ENCODE data around the gene LSR. TPM values are rescaled to one million over a fixed set of nuclear protein-coding genes. Genes with fewer than 3 reads are reported as not detected.

LSR gene
- polyA plus RNA-seq, 4 donors = 7.9 to 66.3 (median 47.9) TPM

DNA sequence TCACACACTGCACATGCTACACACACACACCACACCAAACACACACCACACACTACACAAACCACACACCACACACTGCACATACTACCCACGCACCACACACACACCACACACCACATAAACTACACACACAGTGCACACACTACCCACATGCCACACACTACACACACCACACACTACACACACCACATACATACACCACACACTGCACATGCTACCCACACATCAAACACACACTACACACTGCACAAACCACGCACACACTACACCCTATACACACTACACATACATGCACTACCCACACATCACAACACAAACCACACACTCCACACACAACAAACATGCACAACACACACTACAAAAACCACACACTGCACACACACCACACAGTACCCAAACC lies 49.1 kb downstream of the LSR start:
- DNase-seq (ENCODE audit: low read depth in 4 of 4, low spot score in 3 of 4) = no peak

GRCh38 chr19:35298561-35298972 lies 49.8 kb downstream of the LSR start:
- DNase-seq (ENCODE audit: low read depth in 4 of 4, low spot score in 3 of 4) = no peak

GRCh38 chr19:35299523-35300338 lies 50.9 kb downstream of the LSR start:
- DNase-seq (ENCODE audit: low read depth in 4 of 4, low spot score in 3 of 4) = no peak

DNA sequence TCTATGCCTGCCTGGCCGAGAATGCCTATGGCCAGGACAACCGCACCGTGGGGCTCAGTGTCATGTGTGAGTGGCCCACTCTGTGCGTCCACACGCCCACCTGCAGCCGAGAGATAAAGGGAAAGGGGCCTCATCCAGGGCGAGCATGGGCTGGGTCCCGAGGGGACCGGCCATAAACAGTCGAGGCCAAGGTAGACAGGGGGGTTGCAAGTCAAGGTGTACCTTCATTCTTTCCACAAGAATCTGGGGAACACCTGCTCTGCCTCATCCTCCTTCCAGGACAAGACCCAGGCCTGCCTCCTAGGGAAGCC lies 51.5 kb downstream of the LSR start:
- DNase-seq (ENCODE audit: low read depth in 4 of 4, low spot score in 3 of 4) = no peak

DNA sequence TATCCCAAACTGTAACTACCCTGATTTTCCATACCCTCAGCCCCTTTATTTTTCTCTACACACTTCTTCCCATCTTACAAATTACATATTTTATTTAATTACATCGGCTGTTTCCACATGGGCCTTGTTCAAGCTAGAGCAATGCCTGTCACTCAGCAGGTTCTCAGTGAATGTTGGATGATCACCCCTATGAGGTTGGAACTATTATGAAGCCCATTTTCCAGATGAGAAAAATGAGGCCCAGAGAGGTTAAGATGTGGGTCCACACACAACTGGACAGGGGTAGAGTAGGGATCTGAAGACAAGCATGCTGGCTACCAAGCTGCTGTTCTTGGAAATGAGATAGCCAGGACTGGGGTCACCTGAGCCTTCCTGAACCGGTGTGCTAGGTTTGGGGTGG lies 53.2 kb downstream of the LSR start:
- DNase-seq (ENCODE audit: low read depth in 4 of 4, low spot score in 3 of 4) = no peak

DNA sequence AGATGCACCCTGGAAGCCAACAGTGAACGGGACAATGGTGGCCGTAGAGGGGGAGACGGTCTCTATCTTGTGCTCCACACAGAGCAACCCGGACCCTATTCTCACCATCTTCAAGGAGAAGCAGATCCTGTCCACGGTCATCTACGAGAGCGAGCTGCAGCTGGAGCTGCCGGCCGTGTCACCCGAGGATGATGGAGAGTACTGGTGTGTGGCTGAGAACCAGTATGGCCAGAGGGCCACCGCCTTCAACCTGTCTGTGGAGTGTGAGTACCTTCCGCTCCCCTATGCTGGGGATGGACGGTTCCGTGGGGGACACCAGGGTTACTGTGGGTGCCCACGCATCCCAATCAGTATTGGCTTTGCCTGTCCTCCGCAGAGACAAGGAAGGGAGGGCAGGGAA lies 53.6 kb downstream of the LSR start:
- DNase-seq (ENCODE audit: low read depth in 4 of 4, low spot score in 3 of 4) = no peak

DNA sequence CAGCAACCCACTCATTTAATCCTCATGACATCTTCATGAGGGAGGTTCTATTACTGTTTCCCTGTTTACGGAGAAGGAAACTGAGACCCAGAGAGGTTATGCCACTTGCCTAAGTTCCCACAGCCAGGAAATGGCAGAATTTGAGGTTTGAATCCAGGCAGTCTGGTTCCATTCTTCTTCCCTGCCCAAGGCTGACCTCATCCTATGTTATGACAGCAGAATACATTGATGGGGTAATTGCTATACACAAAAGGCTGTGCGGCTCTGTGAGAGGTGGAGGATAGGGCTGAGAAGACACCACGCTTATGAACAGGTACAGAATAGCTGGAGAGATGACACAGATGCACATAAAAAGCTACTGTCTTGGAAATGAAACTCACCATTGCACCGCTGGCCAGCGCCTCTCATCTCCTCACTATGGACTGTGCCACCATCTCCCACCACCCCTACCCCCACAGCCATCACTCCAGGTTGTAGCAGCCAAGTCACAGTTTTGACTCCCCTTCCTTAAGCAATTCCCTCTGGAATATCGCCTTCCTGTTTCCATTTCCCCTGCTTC lies 54.6 kb downstream of the LSR start:
- no peak for DNase-seq (ENCODE audit: low read depth in 4 of 4, low spot score in 3 of 4)

DNA sequence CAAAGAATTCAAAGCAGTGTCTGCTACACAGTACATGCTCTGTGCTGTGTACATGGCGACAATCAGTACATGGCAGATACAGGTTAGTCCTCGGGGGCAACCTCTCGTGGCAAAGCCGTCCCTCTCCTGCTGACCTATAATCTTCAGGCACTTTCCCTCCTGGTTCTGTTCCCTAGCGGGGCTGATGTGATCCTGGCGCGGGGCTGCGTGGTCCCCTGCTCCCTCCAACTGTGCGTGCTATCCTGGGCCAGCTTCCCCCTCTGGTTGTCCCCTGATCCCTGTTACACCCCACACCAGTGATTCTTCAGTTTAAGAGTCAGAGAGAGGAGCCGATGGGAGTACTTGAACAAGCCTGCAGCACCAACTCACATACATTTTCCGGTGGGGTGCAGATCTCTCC lies 55.2 kb downstream of the LSR start:
- DNase-seq (ENCODE audit: low read depth in 4 of 4, low spot score in 3 of 4) = no peak

DNA sequence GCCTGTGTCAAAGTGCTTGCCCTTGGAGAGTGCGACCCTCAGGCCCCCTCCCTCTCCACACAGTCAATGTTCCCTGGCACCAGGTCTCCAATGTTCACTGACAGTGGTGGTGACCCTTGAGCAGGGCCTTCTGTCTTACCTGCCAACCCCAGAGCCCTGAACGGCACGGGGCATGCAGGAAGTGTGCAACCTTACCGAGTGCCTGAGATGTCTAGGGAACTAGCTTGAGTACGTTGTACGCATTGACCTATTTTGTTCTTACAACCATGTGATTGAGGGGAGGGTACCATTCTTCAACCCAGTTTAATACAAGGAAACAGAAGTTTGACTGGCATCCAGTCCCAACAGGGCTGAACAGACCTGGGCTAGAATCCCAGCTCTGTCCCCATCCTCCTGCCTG lies 56.4 kb downstream of the LSR start:
- no peak for DNase-seq (ENCODE audit: low read depth in 4 of 4, low spot score in 3 of 4)

DNA sequence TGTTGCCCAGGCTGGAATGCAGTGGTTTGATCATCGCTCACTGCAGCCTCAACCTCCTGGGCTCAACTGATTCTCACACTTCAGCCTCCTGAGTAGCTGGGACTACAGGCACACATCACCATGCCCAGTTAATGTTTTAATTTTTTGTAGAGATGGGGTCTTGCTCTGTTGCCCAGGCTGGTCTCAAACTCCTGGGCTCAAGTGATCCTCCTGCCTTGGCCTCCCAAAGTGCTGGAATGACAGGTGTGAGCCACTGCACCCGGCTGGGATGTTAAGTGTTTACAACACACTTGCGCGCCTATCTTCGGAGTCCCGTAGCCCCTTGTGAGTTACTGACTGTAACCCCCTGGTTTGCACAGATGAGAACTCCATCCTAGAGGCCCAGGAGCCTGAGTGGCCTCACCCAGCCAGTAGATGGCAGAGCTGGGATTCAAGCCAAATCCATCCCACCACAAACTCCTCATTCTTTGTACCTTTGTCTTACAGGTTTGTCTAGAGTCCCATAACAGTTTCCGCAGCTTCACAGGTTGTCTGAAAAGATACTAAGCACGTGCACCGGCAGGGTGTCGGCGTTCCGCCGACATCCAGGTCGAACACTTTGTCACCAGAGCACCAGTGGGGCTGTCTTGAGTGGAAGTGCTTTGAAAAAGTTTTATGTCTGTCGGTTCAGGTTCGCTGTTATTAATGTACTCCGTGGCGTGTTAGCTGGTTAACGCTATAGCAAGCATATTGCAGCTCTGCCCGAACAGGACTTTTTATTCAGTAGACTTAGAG lies 57.9 kb downstream of the LSR start:
- no peak for DNase-seq (ENCODE audit: low read depth in 4 of 4, low spot score in 3 of 4)

DNA sequence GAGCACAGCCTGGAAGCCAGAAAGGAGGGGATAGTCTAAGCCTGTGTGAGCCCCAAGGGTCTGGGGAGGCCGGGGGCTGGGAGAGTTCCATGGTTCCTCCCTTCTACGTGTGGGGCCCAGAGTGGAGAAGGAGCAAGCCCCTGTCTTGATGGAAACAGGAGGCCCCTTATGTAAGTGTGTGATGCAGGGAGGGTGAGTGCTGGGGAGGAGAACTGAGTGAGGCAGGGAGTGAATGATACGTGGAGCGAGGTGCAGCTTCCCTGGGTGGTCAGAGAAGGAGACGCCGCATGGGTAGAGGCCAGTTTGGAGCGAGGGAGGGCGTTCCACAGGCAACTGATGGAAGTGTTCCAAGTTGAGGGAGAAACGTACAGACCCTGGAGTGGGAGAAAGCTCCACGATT lies 59.1 kb downstream of the LSR start:
- no peak for DNase-seq (ENCODE audit: low read depth in 4 of 4, low spot score in 3 of 4)

DNA sequence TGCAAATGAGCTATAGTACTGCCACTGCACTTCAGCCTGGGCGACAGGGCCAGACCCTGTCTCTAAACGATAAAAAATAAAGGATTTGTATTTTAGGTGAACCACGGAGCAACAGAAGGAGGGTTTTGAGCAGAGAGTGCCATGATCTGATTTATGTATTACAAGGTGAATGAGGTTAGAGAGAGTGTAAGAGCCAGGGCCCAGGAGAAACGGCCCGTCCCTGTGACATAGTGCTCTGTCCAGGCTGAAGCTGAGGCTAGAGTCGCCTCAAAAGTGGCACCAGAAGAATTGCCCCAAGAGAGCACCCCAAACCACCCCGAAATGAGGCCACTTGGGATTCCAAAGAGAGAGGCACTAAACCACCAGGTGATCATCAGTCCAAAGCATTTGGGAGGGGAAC lies 60.1 kb downstream of the LSR start:
- no peak for DNase-seq (ENCODE audit: low read depth in 4 of 4, low spot score in 3 of 4)

DNA sequence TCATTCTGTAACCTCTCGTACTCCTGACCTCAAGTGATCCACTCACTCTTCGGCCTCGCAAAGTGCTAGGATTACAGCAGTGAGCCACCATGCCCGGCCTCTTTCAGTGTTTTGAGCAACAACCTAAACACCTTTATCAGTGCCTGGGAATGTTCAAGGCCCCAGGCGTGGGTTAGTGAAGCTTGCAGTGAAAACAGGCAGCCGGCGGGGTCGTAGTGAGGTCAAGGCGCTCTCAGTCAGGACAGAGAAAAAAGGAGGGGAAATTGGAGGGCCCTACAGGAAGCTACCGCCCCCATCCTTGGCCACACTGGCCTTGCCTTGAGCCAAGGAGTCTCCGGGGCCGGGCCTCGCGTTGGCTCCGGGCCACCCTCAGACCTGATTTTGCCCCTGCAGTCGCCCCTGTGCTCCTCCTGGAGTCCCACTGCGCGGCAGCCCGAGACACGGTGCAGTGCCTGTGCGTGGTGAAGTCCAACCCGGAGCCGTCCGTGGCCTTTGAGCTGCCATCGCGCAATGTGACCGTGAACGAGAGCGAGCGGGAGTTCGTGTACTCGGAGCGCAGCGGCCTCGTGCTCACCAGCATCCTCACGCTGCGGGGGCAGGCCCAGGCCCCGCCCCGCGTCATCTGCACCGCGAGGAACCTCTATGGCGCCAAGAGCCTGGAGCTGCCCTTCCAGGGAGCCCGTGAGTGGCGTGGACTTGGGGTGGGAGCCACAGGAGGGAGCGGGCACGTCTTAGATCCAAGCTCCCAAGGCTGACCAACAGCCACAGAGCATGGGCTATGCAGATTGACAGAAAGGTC lies 60.9 kb downstream of the LSR start:
- DNase-seq (ENCODE audit: low read depth in 4 of 4, low spot score in 3 of 4) = peak; percentile 52 to 77 (median 66)

DNA sequence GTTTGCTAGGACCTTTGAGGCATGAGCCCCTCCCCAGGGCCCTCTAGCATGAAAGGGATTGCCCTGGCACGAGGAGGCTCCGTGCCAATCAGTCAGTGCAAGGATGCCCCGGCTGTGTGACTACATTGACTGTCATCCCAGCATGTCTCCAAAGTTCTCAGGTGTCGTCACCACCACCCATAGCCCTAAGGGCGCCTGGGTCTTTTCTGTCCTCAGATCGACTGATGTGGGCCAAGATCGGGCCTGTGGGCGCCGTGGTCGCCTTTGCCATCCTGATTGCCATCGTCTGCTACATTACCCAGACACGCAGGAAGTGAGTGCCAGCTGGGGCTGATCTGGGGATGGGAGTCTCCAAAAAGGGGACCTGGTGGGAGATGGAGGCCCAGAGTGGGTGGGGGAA lies 61.5 kb downstream of the LSR start:
- DNase-seq (ENCODE audit: low read depth in 4 of 4, low spot score in 3 of 4) = no peak

DNA sequence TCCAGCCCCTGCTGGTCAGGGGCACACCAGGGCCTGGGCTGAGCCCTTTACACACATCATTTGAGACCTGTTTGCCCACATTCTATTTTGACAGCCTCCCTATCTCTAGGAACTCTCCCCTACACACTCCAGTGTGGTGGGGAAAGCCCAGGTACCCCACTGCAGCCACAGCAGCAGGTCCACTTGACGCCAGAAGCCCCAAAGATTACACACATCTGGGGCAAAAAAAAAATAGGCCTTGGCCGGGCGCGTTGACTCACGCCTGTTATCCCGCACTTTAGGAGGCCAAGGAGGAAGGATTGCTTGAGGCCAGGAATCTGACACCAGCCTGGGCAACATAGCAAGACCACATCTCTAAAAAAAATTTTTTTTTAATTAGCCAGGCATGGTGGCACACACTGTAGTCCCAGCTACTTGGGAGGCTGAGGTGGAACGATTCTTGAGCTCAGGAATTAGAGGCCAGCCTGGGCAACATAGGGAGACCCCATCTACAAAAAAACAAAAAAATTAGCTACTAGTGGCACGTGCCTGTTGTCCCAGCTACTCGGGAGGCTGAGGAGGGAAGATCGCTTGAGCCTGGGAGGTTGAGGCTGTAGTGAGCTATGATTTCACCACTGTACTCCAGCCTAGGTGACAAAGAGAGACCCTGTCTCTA lies 62.1 kb downstream of the LSR start:
- no peak for DNase-seq (ENCODE audit: low read depth in 4 of 4, low spot score in 3 of 4)

DNA sequence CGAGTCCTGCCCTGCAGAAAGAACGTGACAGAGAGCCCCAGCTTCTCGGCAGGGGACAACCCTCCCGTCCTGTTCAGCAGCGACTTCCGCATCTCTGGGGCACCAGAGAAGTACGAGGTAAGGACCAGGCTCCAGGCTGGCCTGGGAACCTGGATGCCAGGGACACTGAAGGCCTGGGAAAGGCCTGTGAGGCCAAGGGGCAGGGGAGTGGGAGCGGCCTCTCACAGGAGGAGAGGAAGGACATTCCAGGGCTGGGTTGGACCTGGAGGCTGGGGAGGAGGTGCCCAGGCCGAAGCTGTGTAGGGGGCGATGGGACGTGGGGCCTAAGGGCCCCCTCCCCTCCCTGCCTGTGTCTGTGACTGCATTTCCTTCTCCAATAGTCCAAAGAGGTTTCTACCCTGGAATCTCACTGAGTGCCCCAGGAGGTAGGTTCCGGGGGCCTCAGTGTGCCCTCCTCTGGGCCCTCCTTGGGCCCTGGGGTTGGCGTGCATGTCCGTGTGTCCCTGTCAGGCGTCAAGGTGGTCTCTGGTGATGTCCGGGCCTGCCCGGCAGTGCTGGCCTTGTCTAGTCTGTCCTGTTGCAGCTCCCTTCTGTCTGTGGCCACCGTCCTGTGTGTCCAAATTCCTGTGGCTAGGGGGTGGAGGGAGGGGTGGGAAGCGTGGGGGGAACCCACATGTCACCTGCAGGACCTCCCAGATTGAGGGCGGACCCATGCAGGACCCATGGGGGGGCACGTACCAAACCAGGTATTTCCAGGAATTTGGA lies 63.3 kb downstream of the LSR start:
- no peak for DNase-seq (ENCODE audit: low read depth in 4 of 4, low spot score in 3 of 4)

DNA sequence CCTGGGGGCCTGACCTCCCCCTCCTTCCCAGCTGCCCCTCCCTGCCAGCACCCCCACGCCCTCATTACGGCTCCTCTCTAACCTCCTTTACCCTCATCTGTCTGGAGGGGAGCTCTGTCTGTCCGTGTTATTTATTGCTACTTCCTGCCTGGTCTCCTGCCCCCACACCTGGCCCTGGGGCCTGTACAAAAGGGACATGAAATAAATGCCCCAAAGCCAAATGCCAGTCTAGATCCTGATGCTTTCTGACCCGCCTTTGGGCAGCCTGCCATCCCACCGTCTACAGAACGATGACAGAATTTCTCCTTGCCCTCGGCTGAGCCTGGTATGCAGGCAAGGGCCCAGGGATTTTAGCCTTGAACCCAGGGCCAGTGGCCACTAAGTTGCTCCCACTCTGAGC lies 64.8 kb downstream of the LSR start:
- no peak for DNase-seq (ENCODE audit: low read depth in 4 of 4, low spot score in 3 of 4)

- no peak for DNase-seq (ENCODE audit: low read depth in 4 of 4, low spot score in 3 of 4)
Measured at GRCh38 chr19:35314031-35314430, 65.2 kb downstream of the LSR start.

- no peak for DNase-seq (ENCODE audit: low read depth in 4 of 4, low spot score in 3 of 4)
Measured at GRCh38 chr19:35314858-35315470, 66.2 kb downstream of the LSR start.

DNA sequence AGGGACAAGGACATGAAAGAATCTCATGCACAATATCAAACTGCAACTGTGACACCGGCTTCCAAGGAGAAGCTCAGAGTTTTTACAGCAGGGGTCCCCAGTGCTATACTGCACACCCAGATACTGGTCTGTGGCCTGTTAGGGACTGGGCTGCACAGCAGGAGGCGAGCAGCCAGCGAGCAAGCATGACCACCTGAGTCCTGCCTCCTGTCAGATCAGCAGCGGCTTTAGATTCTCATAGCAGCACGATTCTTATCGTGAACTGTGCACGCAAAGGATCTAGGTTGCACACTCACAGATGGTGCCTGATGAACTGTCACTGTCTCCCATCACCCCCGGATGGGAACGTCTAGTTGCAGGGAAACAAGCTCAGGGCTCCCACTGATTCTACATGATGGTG lies 67.1 kb downstream of the LSR start:
- no peak for DNase-seq (ENCODE audit: low read depth in 4 of 4, low spot score in 3 of 4)
